NCI-H128 (cell line): ENCODE results near the gene USF2.
"Not testable (repeated sequence)": the region's sequence is repeated elsewhere in the genome, so short reads cannot be mapped to it uniquely, and the experiment has no call there.

Source experiments
- DNase-seq: peaks from one replicate; lab custom pipeline; 2025; ENCODE audit not compliant: unreplicated experiment; lab: John Stamatoyannopoulos, UW

USF2 gene

GRCh38 chr19:35284153-35285094 lies 15.7 kb downstream of the USF2 start:
- DNase-seq, result no peak

- no peak for DNase-seq
These were observed 16.3 kb downstream of the USF2 start for GRCh38 chr19:35285095-35285449.

- not testable (repeated sequence) for DNase-seq
These were observed 16.7 kb downstream of the USF2 start for GRCh38 chr19:35285465-35285864.

GRCh38 chr19:35286101-35286500 lies 17.3 kb downstream of the USF2 start:
- not testable (repeated sequence) for DNase-seq

- DNase-seq, result no peak
These were observed 19.0 kb downstream of the USF2 start for GRCh38 chr19:35287713-35288112.

GRCh38 chr19:35288331-35288730 lies 19.6 kb downstream of the USF2 start:
- no peak for DNase-seq

- no peak for DNase-seq
These were observed 20.1 kb downstream of the USF2 start for GRCh38 chr19:35288906-35289305.

- no peak for DNase-seq
These were observed 21.8 kb downstream of the USF2 start for GRCh38 chr19:35290381-35291127.

GRCh38 chr19:35291259-35291658 lies 22.5 kb downstream of the USF2 start:
- no peak for DNase-seq

GRCh38 chr19:35291916-35292315 lies 23.2 kb downstream of the USF2 start, which contains the start of gene MAG:
MAG (plus strand) TSS chr19:35292161; CDS start chr19:35295409, 3,248 bp downstream.
- DNase-seq, result no peak

GRCh38 chr19:35292421-35293362 lies 23.9 kb downstream of the USF2 start:
- no peak for DNase-seq

GRCh38 chr19:35293363-35293739 lies 24.6 kb downstream of the USF2 start:
- DNase-seq, result no peak

GRCh38 chr19:35293808-35294207 lies 25.0 kb downstream of the USF2 start:
- DNase-seq, result no peak

GRCh38 chr19:35294328-35294727 lies 25.6 kb downstream of the USF2 start:
- DNase-seq, result no peak

GRCh38 chr19:35294859-35295791 lies 26.4 kb downstream of the USF2 start:
- DNase-seq, result no peak

- no peak for DNase-seq
These were observed 27.2 kb downstream of the USF2 start for GRCh38 chr19:35295792-35296462.

- DNase-seq, result no peak
These were observed 28.1 kb downstream of the USF2 start for GRCh38 chr19:35296644-35297514.

GRCh38 chr19:35297515-35297848 lies 28.7 kb downstream of the USF2 start:
- DNase-seq, result no peak

- no peak for DNase-seq
These were observed 29.2 kb downstream of the USF2 start for GRCh38 chr19:35297922-35298321.
